Measurements from ENCODE around the gene ADCY6.

DNA sequence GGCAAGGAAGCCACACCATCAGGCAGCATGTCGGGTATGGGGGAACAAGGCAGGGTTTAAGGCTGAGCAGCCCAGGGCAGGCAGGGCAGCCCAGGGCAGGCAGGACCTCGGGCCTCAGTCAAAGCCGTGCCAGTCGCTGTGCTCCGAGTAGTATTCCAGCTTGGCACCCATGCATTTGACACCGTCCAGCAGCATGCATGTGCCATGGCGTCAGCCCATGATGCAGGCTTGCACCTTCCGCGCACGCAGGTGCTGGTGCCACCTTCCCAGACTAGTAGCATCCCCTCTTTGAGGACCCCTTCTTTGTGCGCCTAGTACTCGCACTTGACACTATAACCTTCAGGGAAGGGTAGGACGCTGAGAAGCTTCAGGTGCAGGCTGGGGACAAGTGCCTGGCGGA, 11.6 kb upstream of the ADCY6 start:
- TF ChIP-seq YY1 (IDR thresholded peaks at IDR 0.05; ENCODE audit: insufficient read depth, insufficient read length) (no peak), SUZ12 (IDR thresholded peaks at IDR 0.05; ENCODE audit: extremely low read depth, insufficient read depth, insufficient read length) (no peak)

Data from NT2/D1 (cell line).